H1 (cell line): ENCODE results near the gene ADIPOR1.

Experiments
- CBX5 ChIP-seq: fragments of 300-800, 300-1000 bp; sonication (generic); IDR thresholded peaks from 2 replicates; pipeline ENCODE4 v1.7.1; 2016; ENCODE audit warnings: antibody characterized with exemption, low read length, low read depth
- RAD21 ChIP-seq, 2 experiments: IDR thresholded peaks in 1 of 2; conservative IDR thresholded peaks in 1 of 2; 2 replicates each; pipeline ENCODE4 v1.6.1; 2011; ENCODE audit warnings: low read depth in 2 of 2, low read length in 2 of 2, improper control_type of control experiment in 1 of 2, inconsistent platforms in 1 of 2, mild to moderate bottlenecking in 1 of 2, moderate library complexity in 1 of 2
- RXRA ChIP-seq: IDR thresholded peaks from 2 replicates; pipeline ENCODE4 v1.6.1; 2011; ENCODE audit warnings: low read depth, mild to moderate bottlenecking, low read length, moderate library complexity; ENCODE audit not compliant: insufficient read depth

DNA sequence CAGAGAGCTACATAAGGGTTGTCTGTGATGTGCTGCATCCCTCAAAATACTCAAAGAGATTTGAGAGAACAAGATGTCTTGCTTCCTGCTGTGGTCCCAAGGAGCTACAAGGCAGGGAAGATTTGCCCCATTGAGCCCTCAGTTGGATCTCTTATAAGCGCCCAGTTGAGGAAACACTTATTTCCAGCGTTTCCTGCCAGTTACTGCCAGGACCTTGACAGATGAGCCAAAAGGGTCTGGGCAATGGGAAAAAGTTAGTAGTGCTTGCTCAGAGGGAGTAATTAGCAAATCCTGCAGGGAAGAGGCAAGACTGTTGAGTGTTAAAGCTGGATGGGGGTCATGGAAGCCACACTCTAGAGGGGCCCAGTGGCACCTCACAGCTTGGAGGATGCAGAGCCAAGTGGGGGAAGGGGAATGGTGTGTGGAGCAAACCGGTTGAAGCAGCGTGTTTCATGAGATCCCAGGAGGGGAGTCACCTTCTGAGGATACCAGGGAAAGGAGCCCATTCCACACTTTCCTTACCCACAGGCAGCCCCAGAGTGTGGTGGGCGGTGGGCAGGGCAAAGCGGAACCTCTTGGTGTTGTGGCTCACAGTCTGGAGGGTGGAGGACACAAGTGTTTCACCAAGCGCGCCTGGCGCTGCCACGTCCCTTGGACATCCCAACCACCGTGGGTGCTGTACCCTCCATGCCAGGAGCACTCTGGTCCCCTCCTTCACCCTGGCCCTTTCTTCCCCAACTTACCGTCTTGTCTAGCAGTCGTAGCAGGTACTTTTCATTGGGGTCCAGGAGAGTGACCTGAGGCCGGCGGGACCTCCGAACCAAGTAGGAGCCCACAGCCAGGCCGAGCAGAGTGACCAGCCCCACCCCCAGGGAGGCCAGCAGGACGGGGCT, 8.1 kb upstream of the ADIPOR1 start:
- TF ChIP-seq RXRA (no peak), RAD21 (IDR thresholded peaks at IDR 0.05 in 1 of 2, conservative IDR thresholded peaks at IDR 0.05 in 1 of 2; ENCODE audit: low read depth in 2 of 2, low read length in 2 of 2) (no peak), CBX5 (no peak)
